ENCODE measurements around the gene SMAD2.
"Not testable (repeated sequence)": the region's sequence is repeated elsewhere in the genome, so short reads cannot be mapped to it uniquely, and the experiment has no call there.

The SMAD2 gene

DNA sequence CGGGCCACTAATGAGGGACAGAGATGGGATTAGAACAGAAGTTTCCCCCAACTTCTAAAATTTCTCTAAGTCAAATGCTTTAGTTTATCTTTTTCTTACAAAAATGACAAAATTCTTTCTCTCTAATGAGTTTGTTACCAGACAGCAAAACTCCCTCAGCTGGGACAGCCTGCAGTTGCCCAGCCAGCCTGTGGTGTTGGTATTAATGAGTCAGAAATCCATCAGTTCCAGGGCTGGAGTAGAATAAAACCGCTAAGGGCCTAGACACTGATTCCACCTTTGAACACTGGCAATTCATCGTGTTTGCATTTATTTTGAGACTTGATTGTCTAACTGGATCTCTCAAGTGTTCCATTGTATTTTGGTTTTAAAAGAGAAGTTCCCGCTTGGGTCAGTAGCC is 38.3 kb upstream of the SMAD2 start:
- no peak overlapping the region for H2AFZ ChIP-seq (ENCODE audit: low read length)
- no peak overlapping the region for H2AK5ac ChIP-seq (ENCODE audit: low read depth, low read length)
- no peaks in the 10 kb centered on the region for H3K79me1 ChIP-seq (ENCODE audit: low read depth, low read length)
- no peak overlapping the region for H2BK120ac ChIP-seq (ENCODE audit: low read depth, low read length)
- no peak overlapping the region for H4K8ac ChIP-seq (ENCODE audit: low read depth, low read length)
- no peak overlapping the region for H3K4me3 ChIP-seq (ENCODE audit: low read length in 2 of 2)
- H3K23ac ChIP-seq (ENCODE audit: low read depth, low read length, poor library complexity) = no peak overlapping the region
- peaks cover 0 to 5% (median 0%) of the 10 kb centered on the region in 3 experiments for H3K27me3 ChIP-seq (ENCODE audit: control insufficient read depth in 3 of 3, insufficient read depth in 3 of 3, low read depth in 1 of 3, low read length in 3 of 3)
- H3K27ac ChIP-seq (replicated peaks; ENCODE audit: low read length) = peak overlapping the region; percentile 95
- no peak overlapping the region for H3K14ac ChIP-seq (ENCODE audit: low read length)
- WGBS, 2 donors (ENCODE audit: extremely low coverage in 2 of 2, insufficient read length in 2 of 2, insufficient replicate concordance in 1 of 2) = no CpG with 5 or more reads among the region's 4 CpGs
- peaks cover 0 to 2% of the 10 kb centered on the region in 2 donors for H3K36me3 ChIP-seq (replicated peaks in 1 of 2; ENCODE audit: control insufficient read depth in 2 of 2, insufficient read depth in 2 of 2, low read length in 2 of 2)
- H3K9ac ChIP-seq (ENCODE audit: low read depth, low read length, poor library complexity) = no peak overlapping the region
- H2BK5ac ChIP-seq (ENCODE audit: low read length) = no peak overlapping the region
- no peak overlapping the region for H3K4ac ChIP-seq (ENCODE audit: low read length)
- peaks cover 5 to 13% of the 10 kb centered on the region in 2 donors for H3K4me1 ChIP-seq (ENCODE audit: control insufficient read depth in 2 of 2, insufficient read depth in 1 of 2, low read depth in 1 of 2, low read length in 2 of 2)
- H2BK12ac ChIP-seq (ENCODE audit: low read length) = no peak overlapping the region
- H2BK15ac ChIP-seq (ENCODE audit: low read length) = no peak overlapping the region
- no peak for DNase-seq (ENCODE audit: low spot score)
- H3K9me3 ChIP-seq (replicated peaks in 1 of 2; ENCODE audit: control insufficient read depth in 2 of 2, insufficient read depth in 1 of 2, low read depth in 1 of 2, low read length in 2 of 2) = peaks cover 3 to 7% of the 10 kb centered on the region in 2 donors
- H3K4me2 ChIP-seq (ENCODE audit: insufficient read depth, low read length, poor library complexity, severe bottlenecking) = peak overlapping the region; percentile 21
- no peak overlapping the region for H4K91ac ChIP-seq (ENCODE audit: low read depth, low read length, poor library complexity)
- H3K18ac ChIP-seq (ENCODE audit: low read length) = no peak overlapping the region

DNA sequence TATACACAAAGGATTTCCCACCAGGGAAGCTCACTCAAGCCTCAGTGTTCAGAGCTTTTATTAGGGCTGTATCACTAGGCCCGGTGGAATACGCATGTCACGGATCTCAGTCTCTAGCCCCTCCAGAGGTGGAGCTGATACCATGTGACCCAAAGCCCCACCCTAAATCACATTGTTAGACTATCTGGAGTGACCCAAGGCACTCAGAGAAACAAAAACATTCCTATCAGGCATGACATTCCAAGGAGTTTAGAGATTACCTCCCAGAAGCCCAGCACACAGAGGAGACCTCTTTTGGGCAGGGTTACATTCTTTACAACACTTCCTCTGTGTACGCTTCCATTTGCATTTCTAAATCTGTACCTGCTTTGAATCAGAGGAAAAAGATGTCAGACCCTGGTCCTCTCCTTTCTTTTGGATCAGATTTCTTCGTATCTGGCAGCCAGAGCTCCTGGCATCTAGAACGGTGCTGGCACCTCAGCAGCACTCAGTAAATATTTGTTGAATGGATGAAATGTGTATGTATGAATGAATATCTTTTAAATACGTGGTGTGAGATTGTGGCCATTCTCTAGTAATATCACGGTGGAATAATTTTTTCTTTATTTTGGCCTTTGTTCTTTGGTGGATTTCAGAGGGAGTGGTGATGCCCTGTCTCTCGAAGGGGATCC is 37.7 kb upstream of the SMAD2 start:
- no peak overlapping the region for H3K9ac ChIP-seq (ENCODE audit: low read depth, low read length, poor library complexity)
- H3K4me2 ChIP-seq (ENCODE audit: insufficient read depth, low read length, poor library complexity, severe bottlenecking) = no peak overlapping the region
- no peak overlapping the region for H2BK5ac ChIP-seq (ENCODE audit: low read length)
- H2AFZ ChIP-seq (ENCODE audit: low read length) = peak overlapping the region; percentile 47
- peak overlapping the region; percentile 95 for H3K27ac ChIP-seq (replicated peaks; ENCODE audit: low read length)
- no peak overlapping the region for H2BK15ac ChIP-seq (ENCODE audit: low read length)
- H4K8ac ChIP-seq (ENCODE audit: low read depth, low read length) = no peak overlapping the region
- H3K4me1 ChIP-seq (ENCODE audit: control insufficient read depth in 2 of 2, insufficient read depth in 1 of 2, low read depth in 1 of 2, low read length in 2 of 2) = peaks cover 5 to 11% of the 10 kb centered on the region in 2 donors
- H3K9me3 ChIP-seq (replicated peaks in 1 of 2; ENCODE audit: control insufficient read depth in 2 of 2, insufficient read depth in 1 of 2, low read depth in 1 of 2, low read length in 2 of 2) = peaks cover 3 to 7% of the 10 kb centered on the region in 2 donors
- H3K23ac ChIP-seq (ENCODE audit: low read depth, low read length, poor library complexity) = no peak overlapping the region
- peak; percentile 81 for DNase-seq (ENCODE audit: low spot score)
- WGBS, 2 donors (ENCODE audit: extremely low coverage in 2 of 2, insufficient read length in 2 of 2, insufficient replicate concordance in 1 of 2) = no CpG with 5 or more reads among the region's 9 CpGs
- no peak overlapping the region for H2AK5ac ChIP-seq (ENCODE audit: low read depth, low read length)
- H3K27me3 ChIP-seq (ENCODE audit: control insufficient read depth in 3 of 3, insufficient read depth in 3 of 3, low read depth in 1 of 3, low read length in 3 of 3) = peaks cover 0 to 3% (median 0%) of the 10 kb centered on the region in 3 experiments
- H3K14ac ChIP-seq (ENCODE audit: low read length) = no peak overlapping the region
- H4K91ac ChIP-seq (ENCODE audit: low read depth, low read length, poor library complexity) = no peak overlapping the region
- H2BK120ac ChIP-seq (ENCODE audit: low read depth, low read length) = no peak overlapping the region
- H3K4me3 ChIP-seq (ENCODE audit: low read length in 2 of 2) = no peak overlapping the region
- H3K18ac ChIP-seq (ENCODE audit: low read length) = no peak overlapping the region
- H3K36me3 ChIP-seq (replicated peaks in 1 of 2; ENCODE audit: control insufficient read depth in 2 of 2, insufficient read depth in 2 of 2, low read length in 2 of 2) = peaks cover 0 to 2% of the 10 kb centered on the region in 2 donors
- H2BK12ac ChIP-seq (ENCODE audit: low read length) = no peak overlapping the region
- no peaks in the 10 kb centered on the region for H3K79me1 ChIP-seq (ENCODE audit: low read depth, low read length)
- no peak overlapping the region for H3K4ac ChIP-seq (ENCODE audit: low read length)

DNA sequence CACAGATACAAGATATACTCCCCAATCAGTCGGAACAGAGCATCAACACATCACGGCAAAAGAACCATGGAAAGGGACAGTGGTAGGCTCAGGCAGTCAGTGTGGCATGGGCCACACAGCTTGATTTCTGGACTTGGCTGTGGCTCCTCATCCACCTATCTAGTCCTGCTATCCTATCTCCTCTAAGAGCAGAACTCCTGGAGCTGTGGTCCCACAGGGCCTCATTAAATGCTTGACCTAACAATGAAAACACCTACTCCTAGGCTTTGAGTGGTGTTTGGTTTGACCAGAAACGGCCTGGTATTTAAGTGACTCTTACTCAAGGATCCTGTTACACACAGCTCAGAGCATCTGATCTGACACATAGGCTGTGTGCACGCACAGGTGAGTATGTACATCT is 33.6 kb upstream of the SMAD2 start:
- Histone ChIP-seq H2BK12ac (ENCODE audit: low read length) (no peak overlapping the region), H3K23ac (ENCODE audit: low read depth, low read length, poor library complexity) (no peak overlapping the region), H3K4me3 (ENCODE audit: low read length in 2 of 2) (no peak overlapping the region), H3K14ac (ENCODE audit: low read length) (no peak overlapping the region), H3K27ac (replicated peaks; ENCODE audit: low read length) (no peak overlapping the region), H2BK15ac (ENCODE audit: low read length) (no peak overlapping the region), H3K4ac (ENCODE audit: low read length) (no peak overlapping the region), H3K18ac (ENCODE audit: low read length) (peak overlapping the region; percentile 9), H3K4me1 (ENCODE audit: control insufficient read depth in 2 of 2, insufficient read depth in 1 of 2, low read depth in 1 of 2, low read length in 2 of 2) (peaks cover 3 to 5% of the 10 kb centered on the region in 2 donors), H2AFZ (ENCODE audit: low read length) (no peak overlapping the region), H2BK120ac (ENCODE audit: low read depth, low read length) (no peak overlapping the region), H4K8ac (ENCODE audit: low read depth, low read length) (no peak overlapping the region), H2BK5ac (ENCODE audit: low read length) (no peak overlapping the region), H3K27me3 (ENCODE audit: control insufficient read depth in 3 of 3, insufficient read depth in 3 of 3, low read depth in 1 of 3, low read length in 3 of 3) (no peaks in the 10 kb centered on the region), H3K36me3 (replicated peaks in 1 of 2; ENCODE audit: control insufficient read depth in 2 of 2, insufficient read depth in 2 of 2, low read length in 2 of 2) (peaks cover 0 to 2% of the 10 kb centered on the region in 2 donors), H4K91ac (ENCODE audit: low read depth, low read length, poor library complexity) (no peak overlapping the region), H2AK5ac (ENCODE audit: low read depth, low read length) (no peak overlapping the region), H3K4me2 (ENCODE audit: insufficient read depth, low read length, poor library complexity, severe bottlenecking) (no peak overlapping the region), H3K79me1 (ENCODE audit: low read depth, low read length) (no peaks in the 10 kb centered on the region), H3K9me3 (replicated peaks in 1 of 2; ENCODE audit: control insufficient read depth in 2 of 2, insufficient read depth in 1 of 2, low read depth in 1 of 2, low read length in 2 of 2) (peaks cover 5 to 12% of the 10 kb centered on the region in 2 donors), H3K9ac (ENCODE audit: low read depth, low read length, poor library complexity) (no peak overlapping the region)
- no peak for DNase-seq (ENCODE audit: low spot score)
- WGBS, 2 donors (ENCODE audit: extremely low coverage in 2 of 2, insufficient read length in 2 of 2, insufficient replicate concordance in 1 of 2) = no CpG with 5 or more reads among the region's 4 CpGs

DNA sequence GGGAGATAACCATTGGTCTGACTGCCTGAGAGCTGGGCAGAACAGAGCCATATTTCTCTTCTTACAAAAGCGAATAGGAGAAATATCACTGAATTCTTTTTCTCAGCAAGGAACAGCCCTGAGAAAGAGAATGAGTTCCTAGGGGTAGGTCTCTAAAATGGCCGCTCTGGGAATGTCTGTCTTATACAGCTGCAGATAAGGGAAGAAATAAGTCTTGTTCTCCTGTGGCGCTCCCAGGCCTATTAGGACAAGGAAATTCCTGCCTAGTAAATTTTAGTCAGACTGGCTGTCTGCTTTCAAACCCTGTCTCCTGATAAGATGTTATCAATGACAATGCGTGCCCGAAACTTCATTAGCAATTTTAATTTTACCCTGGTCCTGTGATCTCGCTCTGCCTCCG is 30.5 kb upstream of the SMAD2 start:
- not testable (repeated sequence) for H3K4ac ChIP-seq (ENCODE audit: low read length); H3K27me3 ChIP-seq (ENCODE audit: control insufficient read depth in 3 of 3, insufficient read depth in 3 of 3, low read depth in 1 of 3, low read length in 3 of 3); H3K27ac ChIP-seq (replicated peaks; ENCODE audit: low read length); H3K14ac ChIP-seq (ENCODE audit: low read length); H2BK12ac ChIP-seq (ENCODE audit: low read length); H3K4me1 ChIP-seq (ENCODE audit: control insufficient read depth in 2 of 2, insufficient read depth in 1 of 2, low read depth in 1 of 2, low read length in 2 of 2); H3K23ac ChIP-seq (ENCODE audit: low read depth, low read length, poor library complexity); H3K4me3 ChIP-seq (ENCODE audit: low read length in 2 of 2); H4K8ac ChIP-seq (ENCODE audit: low read depth, low read length); H2AFZ ChIP-seq (ENCODE audit: low read length); H3K9ac ChIP-seq (ENCODE audit: low read depth, low read length, poor library complexity); H2BK15ac ChIP-seq (ENCODE audit: low read length); DNase-seq (ENCODE audit: low spot score); H3K79me1 ChIP-seq (ENCODE audit: low read depth, low read length); H2BK120ac ChIP-seq (ENCODE audit: low read depth, low read length); H3K36me3 ChIP-seq (replicated peaks in 1 of 2; ENCODE audit: control insufficient read depth in 2 of 2, insufficient read depth in 2 of 2, low read length in 2 of 2); H3K4me2 ChIP-seq (ENCODE audit: insufficient read depth, low read length, poor library complexity, severe bottlenecking); H3K18ac ChIP-seq (ENCODE audit: low read length); H2BK5ac ChIP-seq (ENCODE audit: low read length); H3K9me3 ChIP-seq (replicated peaks in 1 of 2; ENCODE audit: control insufficient read depth in 2 of 2, insufficient read depth in 1 of 2, low read depth in 1 of 2, low read length in 2 of 2); H4K91ac ChIP-seq (ENCODE audit: low read depth, low read length, poor library complexity); H2AK5ac ChIP-seq (ENCODE audit: low read depth, low read length)
- no CpG with 5 or more reads among the region's 7 CpGs for WGBS, 2 donors (ENCODE audit: extremely low coverage in 2 of 2, insufficient read length in 2 of 2, insufficient replicate concordance in 1 of 2)
